Right atrium auricular region (tissue), 2 donors: ENCODE results near the gene NAA35. TPM values are rescaled to one million over a fixed set of nuclear protein-coding genes. Genes with fewer than 3 reads are reported as not detected.

Experiments used
- DNase-seq: peaks from one replicate; pipeline ENCODE4 v3.0.0-alpha.2; 2019; ENCODE audit warnings: low spot score
- H3K27ac ChIP-seq, 2 donors: fragments of 200-600 bp; sonication (generic); 1 replicate in 1 of 2; 2 replicates in 1 of 2; pipeline ENCODE4 v1.5.1; 2016 to 2019
- H3K27me3 ChIP-seq, 2 donors: fragments of 200-600 bp; sonication (generic); one replicate each; pipeline versions ENCODE4 v1.5.1 to v1.6.0; 2017 to 2019
- H3K36me3 ChIP-seq: fragments of 200-600 bp; sonication (generic); one replicate; pipeline ENCODE4 v1.5.1; 2016
- H3K4me1 ChIP-seq, 2 donors: fragments of 200-600 bp; sonication (generic); one replicate each; pipeline versions ENCODE4 v1.5.1 to v1.6.0; 2017 to 2019
- H3K4me3 ChIP-seq, 2 donors: fragments of 200-600 bp; sonication (generic); 1 replicate in 1 of 2; 2 replicates in 1 of 2; pipeline ENCODE4 v1.5.1; 2017 to 2019; ENCODE audit warnings: mild to moderate bottlenecking in 1 of 2, moderate library complexity in 1 of 2
- H3K9me3 ChIP-seq, 2 donors: fragments of 200-600 bp; sonication (generic); one replicate each; pipeline ENCODE4 v1.5.1; 2019
- CTCF ChIP-seq, 2 donors: fragments of 200-600 bp; sonication (generic); IDR thresholded peaks; one replicate each; pipeline ENCODE4 v1.5.1; 2019; ENCODE audit warnings: antibody characterized with exemption in 2 of 2
- total RNA-seq, 2 donors: library from RNA; depleted of rRNA; stranded (reverse); fragments of >200 nt; gene quantifications; one replicate each; pipeline ENCODE4 v1.1.0, GENCODE V29; 2016

The NAA35 gene
- 10 to 100 TPM; 12.1 to 12.4 TPM for total RNA-seq

GRCh38 chr9:85940832-85941621 is at the start of gene NAA35:
TSS of gene NAA35 (plus strand) at chr9:85941146. CDS start at chr9:85942160, 1,014 bp downstream.
- no peak for TF ChIP-seq CTCF (IDR thresholded peaks at IDR 0.05)
- Histone ChIP-seq H3K9me3 (no peaks in the 10 kb centered on the region), H3K36me3 (peaks cover 5% of the 10 kb centered on the region), H3K4me1 (peaks cover 0 to 35% of the 10 kb centered on the region in 2 donors), H3K27me3 (no peaks in the 10 kb centered on the region), H3K4me3 (peak within 1 kb of the TSS; percentile 95 to 98), H3K27ac (peak within 1 kb of the TSS; percentile 97)
- peak; percentile 98 for DNase-seq

GRCh38 chr9:85892401-85892800 is 48.5 kb upstream of the NAA35 start:
- no peaks in the 10 kb centered on the region for H3K36me3 ChIP-seq
- H3K9me3 ChIP-seq: no peaks in the 10 kb centered on the region
- DNase-seq: no peak
- H3K27ac ChIP-seq: no peak overlapping the region
- H3K4me1 ChIP-seq: no peaks in the 10 kb centered on the region
- H3K4me3 ChIP-seq: no peak overlapping the region
- no peaks in the 10 kb centered on the region for H3K27me3 ChIP-seq
- TF ChIP-seq CTCF (IDR thresholded peaks at IDR 0.05): no peak

- H3K36me3 ChIP-seq: no peaks in the 10 kb centered on the region
- TF ChIP-seq CTCF (IDR thresholded peaks at IDR 0.05): no peak
- H3K27me3 ChIP-seq: no peaks in the 10 kb centered on the region
- no peaks in the 10 kb centered on the region for H3K9me3 ChIP-seq
- DNase-seq: no peak
- no peaks in the 10 kb centered on the region for H3K4me1 ChIP-seq
- H3K4me3 ChIP-seq: no peak overlapping the region
- H3K27ac ChIP-seq: no peak overlapping the region
Observed at GRCh38 chr9:85895685-85896084, 45.3 kb upstream of the NAA35 start.

GRCh38 chr9:85897848-85898247 is 43.1 kb upstream of the NAA35 start:
- no peak overlapping the region for H3K27ac ChIP-seq
- DNase-seq: no peak
- no peak for TF ChIP-seq CTCF (IDR thresholded peaks at IDR 0.05)
- no peak overlapping the region for H3K4me3 ChIP-seq
- H3K4me1 ChIP-seq: no peaks in the 10 kb centered on the region
- H3K27me3 ChIP-seq: no peaks in the 10 kb centered on the region
- H3K9me3 ChIP-seq: no peaks in the 10 kb centered on the region
- no peaks in the 10 kb centered on the region for H3K36me3 ChIP-seq

- H3K9me3 ChIP-seq: no peaks in the 10 kb centered on the region
- TF ChIP-seq CTCF (IDR thresholded peaks at IDR 0.05): no peak
- no peaks in the 10 kb centered on the region for H3K4me1 ChIP-seq
- no peaks in the 10 kb centered on the region for H3K27me3 ChIP-seq
- H3K27ac ChIP-seq: no peak overlapping the region
- no peak overlapping the region for H3K4me3 ChIP-seq
- no peaks in the 10 kb centered on the region for H3K36me3 ChIP-seq
- no peak for DNase-seq
Observed at GRCh38 chr9:85898332-85898731, 42.6 kb upstream of the NAA35 start.

- no peaks in the 10 kb centered on the region for H3K36me3 ChIP-seq
- H3K9me3 ChIP-seq: no peaks in the 10 kb centered on the region
- no peak for TF ChIP-seq CTCF (IDR thresholded peaks at IDR 0.05)
- no peak overlapping the region for H3K27ac ChIP-seq
- no peaks in the 10 kb centered on the region for H3K4me1 ChIP-seq
- H3K27me3 ChIP-seq: no peaks in the 10 kb centered on the region
- H3K4me3 ChIP-seq: no peak overlapping the region
- no peak for DNase-seq
Observed at GRCh38 chr9:85899388-85899787, 41.6 kb upstream of the NAA35 start.
